HT1080 (cell line): Measurements from ENCODE around the gene SULT1A2. TPM values are rescaled to one million over a fixed set of nuclear protein-coding genes. Genes with fewer than 3 reads are reported as not detected.
"Not testable (repeated sequence)": the region's sequence is repeated elsewhere in the genome, so short reads cannot be mapped to it uniquely, and the experiment has no call there.

Source experiments
- DNase-seq: peaks from one replicate; pipeline ENCODE4 v3.0.0-alpha.2; 2015; ENCODE audit warnings: low read depth
- total RNA-seq: library from RNA; depleted of rRNA; stranded (reverse); fragments of >200 nt; shearing (Covaris generic); gene quantifications from 2 replicates; pipeline ENCODE4 v1.2.3, GENCODE V29; 2014

The SULT1A2 gene
- total RNA-seq, 1 experiment from 2014 or later = not detected

DNA sequence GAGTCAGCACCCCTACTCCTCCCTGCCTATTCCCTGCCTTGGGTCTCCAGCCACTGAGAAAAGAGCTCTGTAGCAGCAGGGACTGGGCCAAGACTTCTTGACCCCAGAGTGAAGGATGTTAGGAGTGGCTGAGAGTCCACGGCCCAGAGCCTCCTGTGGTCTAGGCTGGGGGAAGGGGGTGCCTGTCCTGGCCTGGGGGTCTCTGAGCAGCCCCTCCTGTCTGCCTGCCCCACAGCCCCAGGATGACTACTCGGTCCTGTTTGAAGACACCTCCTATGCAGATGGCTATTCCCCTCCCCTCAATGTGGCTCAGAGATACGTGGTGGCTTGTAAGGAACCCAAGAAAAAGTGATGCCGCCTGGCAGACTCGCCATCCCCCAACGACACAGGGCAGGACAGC is 5.5 kb downstream of the SULT1A2 start:
- no peak for DNase-seq

DNA sequence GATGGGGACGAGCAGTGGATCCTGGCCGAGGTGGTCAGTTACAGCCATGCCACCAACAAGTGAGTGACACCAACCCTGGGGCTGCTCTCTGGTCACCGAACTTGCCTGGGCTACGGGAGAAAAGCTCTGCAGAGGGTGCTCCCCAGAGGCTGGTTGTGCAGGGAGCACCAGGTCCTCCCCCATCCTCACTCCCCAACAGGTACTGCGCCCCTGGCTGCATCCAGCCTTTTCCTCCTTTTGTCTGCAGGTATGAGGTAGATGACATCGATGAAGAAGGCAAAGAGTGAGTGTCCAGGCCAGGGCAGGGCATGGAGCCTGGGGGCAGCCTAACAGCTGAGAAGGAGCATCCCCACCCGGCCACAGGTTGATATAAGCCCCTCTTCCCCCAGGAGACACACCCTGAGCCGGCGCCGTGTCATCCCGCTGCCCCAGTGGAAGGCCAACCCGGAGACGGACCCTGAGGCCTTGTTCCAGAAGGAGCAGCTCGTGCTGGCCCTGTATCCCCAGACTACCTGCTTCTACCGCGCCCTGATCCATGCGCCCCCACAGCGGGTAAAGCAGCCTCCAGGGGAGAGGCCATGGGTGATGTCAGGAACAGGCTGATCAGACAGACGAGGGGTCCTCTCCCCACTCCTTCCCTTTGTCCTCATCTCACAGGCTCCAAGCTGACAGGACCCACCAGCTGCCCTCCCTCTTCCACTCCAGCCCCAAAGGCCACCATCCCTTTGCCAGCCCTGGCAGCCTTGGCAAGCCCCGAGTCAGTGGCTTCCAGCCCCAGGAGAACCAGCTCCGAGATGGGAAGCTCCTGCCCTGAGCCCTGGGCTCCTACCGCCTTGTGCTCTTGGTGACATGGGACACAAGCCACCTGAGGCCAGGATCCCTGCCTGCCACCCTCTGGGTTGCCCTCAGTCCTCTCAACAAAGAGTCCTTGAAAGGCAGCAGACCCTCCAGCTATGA is 6.2 kb downstream of the SULT1A2 start:
- no peak for DNase-seq

DNA sequence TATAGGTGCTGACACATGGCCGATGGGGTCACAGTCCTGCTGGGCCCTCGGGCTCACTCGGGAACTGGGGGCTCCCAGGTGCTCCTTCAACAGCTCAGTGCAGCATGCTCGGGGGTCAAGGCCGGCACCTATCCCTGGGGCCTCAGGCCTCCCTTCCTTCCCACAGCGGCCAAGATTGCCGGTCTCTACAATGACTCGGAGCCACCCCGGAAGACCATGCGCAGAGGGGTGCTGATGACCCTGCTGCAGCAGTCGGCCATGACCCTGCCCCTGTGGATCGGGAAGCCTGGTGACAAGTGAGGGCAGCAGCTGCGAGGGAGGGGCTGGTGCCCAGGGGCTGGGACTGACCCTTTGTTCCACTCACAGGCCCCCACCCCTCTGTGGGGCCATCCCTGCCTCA is 6.9 kb downstream of the SULT1A2 start:
- DNase-seq = no peak

DNA sequence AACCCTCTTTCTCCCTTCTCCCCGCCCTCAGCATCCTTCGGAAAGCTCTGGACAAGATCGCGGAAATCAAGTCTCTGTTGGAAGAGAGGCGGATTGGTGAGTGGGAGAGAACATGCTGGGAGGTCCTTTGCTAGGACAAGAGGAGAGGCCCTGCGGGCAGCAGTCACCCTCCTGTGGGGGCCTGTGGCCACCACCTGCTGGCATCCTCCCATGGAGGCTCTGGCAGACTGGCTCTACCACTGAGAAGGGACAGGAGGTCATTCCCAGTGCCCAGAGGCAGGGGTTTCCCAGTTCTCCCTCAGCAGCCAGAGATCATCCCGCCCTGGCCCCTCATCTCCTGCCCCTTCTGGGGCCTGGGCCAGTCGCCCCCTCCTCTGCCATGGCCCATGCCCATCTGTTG is 7.8 kb downstream of the SULT1A2 start:
- DNase-seq = no peak

DNA sequence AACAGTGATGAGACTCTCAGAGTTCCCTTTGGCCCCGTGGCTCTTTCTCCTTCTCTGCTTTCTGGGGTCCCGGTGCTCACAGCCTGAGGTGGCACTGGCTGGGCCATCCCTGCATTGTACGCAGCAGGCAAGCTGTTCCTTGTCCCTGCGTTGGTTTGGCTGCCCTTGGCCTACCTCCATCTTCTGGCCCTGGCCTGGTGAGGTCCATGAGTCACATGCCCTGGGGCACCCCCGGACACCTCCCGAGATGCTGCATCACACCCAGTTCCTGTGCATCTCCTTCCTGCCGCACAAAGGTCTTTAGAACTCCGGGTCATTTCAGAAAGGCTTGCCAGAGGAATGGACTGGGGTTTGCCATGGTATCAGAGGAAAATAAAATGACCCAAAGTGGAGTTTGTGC is 9.5 kb downstream of the SULT1A2 start:
- peak; percentile 15 for DNase-seq

DNA sequence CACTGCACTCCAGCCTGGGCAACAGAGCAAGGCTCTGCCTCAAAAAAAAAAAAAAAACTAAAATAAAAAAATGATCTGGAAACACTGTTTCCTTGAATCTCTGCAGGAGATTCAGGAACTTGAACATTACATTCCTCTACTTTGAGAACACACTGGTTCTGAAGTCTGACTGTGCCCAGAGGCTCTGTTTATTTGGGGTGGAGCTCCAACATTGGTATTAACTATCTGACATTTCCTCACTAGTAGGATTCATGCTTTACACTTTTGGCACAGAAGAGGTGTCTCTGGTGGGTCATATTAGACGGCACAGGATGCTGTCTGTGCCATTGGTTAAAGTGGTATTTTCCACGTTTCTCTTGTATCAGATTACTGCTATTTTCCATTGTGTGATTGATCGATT is 10.4 kb downstream of the SULT1A2 start:
- DNase-seq = no peak

DNA sequence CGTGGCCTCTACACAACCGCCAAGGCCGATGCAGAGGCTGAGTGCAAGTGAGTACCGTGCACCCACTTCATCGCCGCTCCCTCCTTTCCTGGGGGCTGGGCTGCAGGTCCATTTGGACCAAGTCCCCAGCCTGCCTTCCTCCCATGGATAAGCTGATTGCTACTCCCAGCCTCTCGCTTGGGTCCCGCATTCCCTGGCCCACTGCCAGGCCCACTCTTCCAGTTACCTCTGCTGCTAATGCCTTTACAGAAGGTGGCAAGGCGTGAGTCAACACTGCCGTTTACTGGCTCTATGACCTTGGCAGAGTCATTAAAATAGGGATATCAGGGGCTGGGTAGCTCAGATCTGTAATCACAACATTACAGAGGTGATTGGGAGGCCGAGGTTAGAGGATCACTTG is 11.2 kb downstream of the SULT1A2 start:
- no peak for DNase-seq

DNA sequence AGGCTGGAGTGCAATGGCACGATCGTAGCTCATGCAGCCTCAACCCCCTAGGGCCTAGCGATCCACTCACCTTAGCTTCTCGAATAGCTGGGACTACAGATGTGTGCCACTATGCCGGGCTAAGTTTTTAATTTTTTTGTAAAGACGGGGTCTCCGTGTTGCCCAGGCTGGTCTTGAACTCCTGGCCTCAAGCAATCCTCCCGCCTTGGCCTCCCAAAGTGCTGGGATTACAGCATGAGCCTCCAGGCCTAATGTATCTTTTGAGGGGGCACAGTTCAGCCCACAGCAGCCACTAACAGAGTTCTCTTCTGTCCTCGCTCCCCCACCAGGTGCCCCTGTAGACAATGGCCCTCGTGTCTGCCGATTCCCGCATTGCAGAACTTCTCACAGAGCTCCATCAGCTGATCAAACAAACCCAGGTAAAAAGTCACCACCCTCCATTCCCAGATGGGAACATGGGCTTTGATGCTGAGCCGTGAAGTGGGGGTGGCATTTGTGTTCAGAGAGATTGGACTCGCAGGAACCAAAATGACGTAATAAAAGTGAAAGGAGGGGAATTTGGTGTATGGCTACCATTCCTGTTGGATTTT is 16.0 kb downstream of the SULT1A2 start:
- DNase-seq = no peak

DNA sequence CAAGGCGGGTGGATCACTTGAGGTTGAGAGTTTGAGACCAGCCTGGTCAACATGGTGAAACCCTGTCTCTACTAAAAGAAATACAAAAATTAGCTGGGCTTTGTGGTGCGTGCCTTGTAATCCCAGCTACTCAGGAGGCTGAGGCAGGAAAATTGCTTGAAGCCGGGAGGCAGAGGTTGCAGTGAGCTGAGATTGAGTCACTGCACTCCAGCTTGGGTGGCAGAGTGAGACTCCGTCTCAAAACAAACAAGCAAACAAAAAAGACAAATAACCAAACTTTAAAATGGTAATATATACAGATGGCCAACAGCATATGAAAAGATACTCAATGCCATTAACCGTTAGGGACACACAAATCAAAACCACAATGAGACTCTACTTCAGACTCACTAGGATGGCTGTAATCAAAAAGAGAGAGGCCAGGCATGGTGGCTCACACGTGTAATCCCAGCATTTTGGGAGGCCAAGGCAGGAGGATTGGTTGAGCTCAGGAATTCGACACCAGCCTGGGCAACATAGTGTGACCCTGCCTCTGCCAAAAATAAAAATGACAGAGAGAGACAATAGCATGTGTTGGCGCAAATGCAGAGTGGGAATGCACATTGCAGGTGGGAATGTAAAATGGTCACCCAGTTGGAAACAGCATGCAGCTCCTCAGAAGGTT is 21.3 kb downstream of the SULT1A2 start:
- DNase-seq = no peak

DNA sequence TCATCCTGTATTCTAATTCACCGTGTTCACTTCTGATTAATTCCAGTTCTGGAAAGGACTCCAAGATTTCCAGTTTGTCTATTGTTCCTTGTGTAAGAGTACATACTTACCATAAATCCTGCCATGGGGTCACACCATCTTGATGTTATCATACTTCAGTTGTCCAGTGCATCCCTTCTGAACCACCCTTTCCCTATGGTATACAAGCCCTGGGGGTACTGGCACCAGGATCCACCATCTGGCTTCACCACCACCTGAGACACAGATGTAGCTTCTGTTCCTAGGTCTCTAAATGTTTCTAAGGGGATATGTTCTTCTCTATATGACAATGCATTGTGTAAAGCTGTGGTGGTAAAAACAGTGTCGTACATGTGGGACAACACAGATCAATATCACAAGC is 21.9 kb downstream of the SULT1A2 start:
- no peak for DNase-seq

DNA sequence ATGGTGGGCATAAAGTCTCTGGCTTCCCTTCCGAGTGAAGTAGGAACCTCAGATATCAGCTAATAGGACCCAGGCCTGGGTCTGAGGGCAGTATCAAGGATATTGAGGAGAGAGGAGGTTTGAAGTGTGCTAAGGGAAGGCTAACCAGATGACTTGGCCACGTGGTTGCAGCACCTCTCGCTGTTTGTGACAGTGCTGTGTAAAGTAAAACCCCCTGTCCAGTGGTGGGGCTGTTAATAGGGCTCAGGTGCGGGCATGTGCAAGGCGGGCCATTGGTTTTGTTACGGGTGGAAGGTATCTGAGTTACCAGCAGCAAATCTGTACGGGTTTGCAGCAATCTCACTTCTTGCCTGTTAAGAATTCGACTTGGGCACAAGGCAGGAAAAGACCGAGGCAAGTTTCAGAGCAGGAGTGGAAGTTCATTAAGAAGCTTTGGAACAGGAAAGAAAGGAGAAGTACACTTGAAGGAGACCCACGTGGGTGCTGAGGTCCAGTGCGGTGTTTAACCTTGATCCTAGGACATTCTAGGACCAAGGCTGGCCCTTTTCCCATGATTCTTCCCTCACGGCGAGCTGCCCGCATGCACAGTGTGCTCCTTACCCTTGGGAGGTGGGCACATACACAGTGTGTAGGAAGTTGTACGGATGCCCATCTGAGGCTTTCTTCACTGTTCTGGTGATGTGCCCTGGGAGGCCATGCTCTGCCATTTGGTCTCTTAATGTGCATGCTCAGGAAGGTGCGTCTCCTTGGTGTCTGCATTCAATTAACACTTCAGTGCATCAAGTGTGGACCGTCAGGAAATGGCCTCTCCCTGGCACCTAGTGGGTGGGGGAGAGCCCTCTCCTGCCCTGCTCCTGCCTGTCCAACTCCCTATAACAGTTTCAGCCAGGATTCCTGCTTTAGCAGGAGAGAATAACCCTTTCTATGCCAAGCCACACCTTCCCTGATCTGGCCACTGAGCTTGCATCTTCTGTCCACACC is 22.8 kb downstream of the SULT1A2 start:
- DNase-seq = no peak

DNA sequence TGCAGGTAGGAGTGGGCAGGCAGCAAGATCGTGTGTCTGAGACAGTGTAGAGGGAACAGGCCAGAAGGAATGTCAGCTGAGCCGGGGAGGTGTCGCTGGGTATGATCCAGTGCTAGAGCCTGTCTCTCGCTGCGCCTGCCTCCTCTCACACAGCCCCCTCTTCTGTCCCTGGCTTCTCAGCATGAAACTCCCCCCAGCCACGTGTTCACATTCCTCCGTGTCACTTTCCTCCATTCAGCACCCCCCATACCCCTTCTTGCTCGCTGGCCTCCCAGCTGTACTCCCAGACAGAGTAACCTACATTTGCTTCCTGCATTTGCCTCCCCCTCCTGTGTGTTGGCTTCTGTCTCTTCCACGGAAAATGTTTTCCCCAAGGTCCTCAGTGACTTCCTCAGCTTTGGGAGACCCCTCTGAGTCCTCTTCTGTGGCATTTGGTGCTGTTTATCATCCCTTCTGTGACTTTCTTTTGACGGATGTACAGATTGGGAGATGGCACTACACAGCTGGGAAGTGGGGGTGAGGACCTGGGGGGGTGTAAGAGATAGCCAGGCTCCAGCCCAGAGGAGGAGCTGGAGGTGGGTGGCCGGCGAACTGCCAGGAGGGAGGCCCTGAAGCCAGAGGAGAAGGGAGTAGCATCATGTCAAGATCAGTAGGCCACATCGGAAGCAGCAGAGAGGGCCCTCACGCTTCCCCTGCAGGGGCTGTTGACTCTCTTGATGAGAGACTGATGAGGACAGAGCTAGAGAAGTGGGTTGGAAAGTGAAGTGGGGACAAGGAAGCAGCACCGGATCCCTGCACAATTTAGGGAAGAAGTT is 23.9 kb downstream of the SULT1A2 start:
- no peak for DNase-seq

DNA sequence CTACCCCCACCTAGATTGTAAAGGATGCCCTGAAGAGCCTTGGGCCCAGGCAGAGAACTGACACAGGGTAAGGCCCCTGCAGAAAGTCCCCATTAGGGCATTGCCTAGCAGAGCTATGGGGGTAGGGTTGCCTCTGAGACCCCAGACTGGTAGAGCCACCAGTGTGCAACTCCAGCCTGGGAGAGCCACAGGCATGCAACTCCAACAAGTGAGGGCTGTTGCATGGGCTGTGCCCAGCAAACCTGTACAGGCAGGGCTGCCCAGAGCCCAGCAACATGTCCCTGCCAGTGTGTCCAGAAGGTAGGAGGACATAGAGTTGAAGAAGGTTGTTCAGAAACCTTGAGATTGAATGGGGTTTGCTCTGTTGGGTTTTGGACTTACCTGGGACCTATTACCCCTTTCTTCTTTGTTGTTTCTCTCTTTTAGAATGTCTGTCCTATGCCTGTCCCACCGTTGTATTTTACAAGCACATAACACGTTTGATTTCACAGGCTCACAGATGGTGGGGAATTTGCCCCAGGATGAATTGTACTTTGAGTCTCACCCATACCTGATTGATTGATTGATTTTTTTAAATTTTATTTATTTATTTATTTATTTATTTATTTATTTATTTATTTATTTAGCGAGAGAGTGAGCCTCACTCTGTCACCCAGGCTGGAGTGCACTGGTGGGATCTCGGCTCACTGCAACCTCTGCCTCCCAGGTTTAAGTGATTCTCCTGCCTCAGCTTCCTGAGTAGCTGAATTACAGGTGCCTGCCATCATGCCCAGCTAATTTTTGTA is 26.7 kb downstream of the SULT1A2 start:
- no peak for DNase-seq

DNA sequence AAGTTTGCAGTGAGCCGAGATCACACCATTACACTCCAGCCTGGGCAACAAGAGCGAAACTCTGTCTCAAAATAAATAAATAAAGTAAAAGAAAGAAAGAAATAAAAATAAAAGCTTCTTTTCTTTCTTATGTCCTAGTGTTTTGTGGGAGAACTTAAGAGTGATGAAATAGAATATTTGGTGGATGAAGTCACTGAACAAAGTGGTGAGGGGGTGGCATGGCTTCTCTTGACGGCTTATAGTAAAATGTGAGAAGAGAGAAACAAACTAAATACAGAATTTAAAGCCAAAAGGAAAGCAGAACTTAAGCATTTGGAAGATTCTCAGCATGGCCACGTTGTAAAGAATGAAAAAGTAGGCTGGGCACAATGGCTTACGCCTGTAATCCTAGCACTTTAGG is 27.8 kb downstream of the SULT1A2 start:
- no peak for DNase-seq

DNA sequence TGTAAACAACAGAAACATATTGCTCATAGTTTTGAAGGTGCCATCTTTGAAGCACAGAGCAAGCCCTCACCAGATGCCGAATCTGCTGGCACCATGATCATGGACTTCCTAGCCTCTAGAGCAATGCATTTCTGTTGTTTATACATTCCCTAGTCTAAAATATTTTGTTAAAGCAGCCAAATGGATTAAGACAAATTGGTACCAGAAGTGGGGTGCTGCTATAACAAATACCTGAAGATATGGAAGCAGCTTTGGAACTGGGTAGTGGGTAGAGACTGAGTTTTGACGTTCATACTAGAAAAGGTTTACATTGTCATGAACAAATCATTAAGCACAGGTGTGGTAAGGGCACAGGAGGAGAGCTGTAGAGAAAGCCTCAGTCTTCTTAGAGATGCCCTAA is 29.6 kb downstream of the SULT1A2 start:
- DNase-seq = no peak

DNA sequence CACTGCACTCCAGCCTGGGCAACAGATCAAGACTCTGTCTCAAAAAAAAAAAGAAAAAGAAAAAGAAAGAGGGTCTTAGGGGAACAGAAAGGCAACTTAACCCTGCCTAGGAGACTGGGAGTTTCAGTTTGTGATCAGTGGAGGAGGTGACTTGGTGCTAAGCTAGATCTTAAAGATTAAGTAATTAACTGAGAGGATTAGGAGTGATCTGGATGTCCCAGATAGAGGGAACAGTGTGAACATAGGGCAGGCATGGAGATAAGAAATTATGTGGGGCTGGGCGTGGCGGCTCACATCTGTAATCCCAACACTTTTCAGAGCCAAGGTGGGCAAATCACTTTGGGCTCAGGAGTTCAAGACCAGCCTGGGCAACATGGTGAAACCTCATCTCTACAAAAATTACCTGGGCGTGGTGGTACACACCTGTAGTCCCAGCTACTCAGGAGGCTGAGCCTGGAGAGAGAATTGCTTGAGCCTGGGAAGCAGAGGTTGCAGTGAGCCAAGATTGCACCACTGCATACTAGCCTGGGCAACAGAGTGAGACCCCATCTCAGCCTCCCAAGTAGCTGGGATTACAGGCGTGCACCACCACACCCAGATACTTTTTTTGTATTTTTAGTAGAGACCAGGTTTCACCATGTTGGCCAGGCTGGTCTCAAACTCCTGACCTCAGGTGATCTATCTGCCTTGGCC is 30.5 kb downstream of the SULT1A2 start:
- DNase-seq = not testable (repeated sequence)

DNA sequence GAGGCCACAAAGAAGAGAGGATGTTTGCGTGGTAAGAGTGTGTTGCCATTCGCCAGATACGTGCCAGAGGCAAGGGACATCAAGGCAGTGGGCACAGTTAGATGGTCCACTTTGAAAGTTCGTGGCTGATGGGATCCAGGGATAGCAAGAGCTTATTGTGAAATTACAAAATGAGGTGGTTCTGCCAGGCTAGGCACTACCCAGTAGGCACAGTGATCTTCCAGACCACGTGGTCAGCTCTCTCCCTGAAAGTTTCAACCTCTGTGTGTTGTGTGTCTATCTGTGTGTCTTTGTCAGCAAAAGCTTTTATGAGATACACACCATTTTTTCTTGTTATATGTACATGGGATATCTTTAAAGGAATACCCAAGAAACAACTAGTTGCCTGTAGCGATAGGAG is 33.6 kb downstream of the SULT1A2 start:
- no peak for DNase-seq

DNA sequence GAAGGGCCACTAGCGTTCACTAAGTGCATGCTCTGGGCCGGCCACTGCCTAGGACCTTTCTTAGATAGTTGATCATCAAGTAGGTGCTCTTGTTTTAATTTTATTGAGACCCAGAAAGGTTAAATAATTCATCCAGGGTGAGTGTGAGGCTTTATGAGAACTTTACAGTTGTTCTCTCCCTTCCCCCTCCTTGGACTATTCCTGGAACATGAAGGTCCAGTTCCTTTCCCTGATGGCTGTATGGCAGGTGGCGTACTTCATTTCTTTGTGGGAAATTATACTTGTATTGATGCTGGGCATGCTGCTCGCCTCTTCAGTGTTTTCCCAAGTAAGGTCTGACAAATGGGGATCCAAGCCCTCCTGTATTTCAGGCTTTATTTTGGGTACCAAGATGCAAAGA is 34.7 kb downstream of the SULT1A2 start:
- DNase-seq = no peak
